HG02588 (cell line): ENCODE measurements around the gene TBC1D30.
"Not testable (repeated sequence)": the region's sequence is repeated elsewhere in the genome, so short reads cannot be mapped to it uniquely, and the experiment has no call there.

Source experiments
- ATAC-seq: cut with Tn5 transposase; IDR thresholded peaks from one replicate; pipeline ENCODE4 v1.9.1; 2021; ENCODE audit warnings: mild to moderate bottlenecking, moderate library complexity; ENCODE audit not compliant: unreplicated experiment

Gene TBC1D30

DNA sequence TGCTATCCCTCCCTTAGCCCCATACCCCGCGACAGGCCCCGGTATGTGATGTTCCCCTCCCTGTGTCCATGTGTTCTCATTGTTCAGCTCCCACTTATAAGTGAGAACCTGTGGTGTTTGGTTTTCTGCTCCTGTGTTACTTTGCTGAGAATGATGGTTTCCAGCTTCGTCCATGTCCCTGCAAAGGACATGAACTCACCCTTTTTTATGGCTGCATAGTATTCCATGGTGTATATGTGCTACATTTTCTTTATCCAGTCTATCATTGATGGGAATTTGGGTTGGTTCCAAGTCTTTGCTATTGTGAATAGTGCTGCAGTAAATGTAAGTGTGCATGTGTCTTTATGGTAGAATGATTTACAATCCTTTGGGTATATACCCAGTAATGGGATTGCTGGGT, 24.0 kb downstream of the TBC1D30 start:
- not testable (repeated sequence) for ATAC-seq

- no peak for ATAC-seq
Observed at GRCh38 chr12:64858882-64859605, 34.6 kb downstream of the TBC1D30 start.

GRCh38 chr12:64860446-64860998, 36.1 kb downstream of the TBC1D30 start:
- no peak for ATAC-seq

- no peak for ATAC-seq
Observed at GRCh38 chr12:64864319-64864718, 39.9 kb downstream of the TBC1D30 start.

DNA sequence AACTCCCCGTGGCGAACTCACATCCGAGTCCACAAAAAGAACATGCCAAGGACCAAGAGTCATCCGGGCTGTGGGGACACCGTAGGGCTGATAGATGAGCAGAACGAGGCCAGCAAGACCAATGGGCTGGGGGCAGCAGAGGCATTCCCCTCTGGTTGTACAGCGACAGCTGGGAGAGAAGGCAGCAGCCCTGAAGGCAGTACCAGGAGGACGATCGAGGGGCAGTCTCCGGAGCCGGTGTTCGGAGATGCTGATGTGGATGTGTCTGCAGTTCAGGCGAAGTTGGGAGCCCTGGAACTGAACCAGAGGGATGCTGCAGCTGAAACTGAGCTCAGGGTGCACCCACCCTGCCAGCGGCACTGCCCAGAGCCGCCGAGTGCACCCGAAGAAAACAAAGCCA, 50.7 kb downstream of the TBC1D30 start:
- ATAC-seq: no peak

DNA sequence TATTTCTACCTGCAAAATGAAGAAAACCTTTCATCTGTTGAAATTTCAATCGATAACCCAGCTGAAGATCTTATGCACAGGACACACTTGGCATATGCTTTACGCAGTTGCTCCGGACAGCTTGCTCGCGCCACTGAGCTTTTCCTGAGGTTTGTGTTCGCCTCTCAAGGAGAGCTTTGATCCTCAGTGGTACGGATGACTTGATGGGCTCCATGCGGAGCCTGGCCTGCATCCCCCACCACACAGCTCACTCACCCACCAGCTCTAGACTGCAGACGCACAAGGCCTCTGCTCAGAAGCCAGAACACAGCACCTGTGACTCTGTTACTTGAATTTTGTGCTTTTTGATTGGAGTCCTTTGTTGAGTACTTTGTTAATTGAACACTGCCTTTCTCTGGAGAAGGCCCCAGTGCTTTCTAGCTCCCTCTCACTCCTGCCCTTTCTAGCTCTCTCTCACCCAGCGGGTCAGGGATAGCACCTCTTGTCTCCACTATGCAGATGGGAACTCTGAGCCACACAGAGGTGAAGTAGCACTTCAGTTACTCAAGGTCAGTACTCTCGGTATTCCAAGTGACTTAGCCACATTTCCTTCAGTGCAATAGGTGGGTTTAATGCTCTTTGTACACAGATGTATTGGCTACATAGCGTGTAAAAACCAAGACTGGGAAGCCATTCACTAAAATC, 52.1 kb downstream of the TBC1D30 start:
- peak; percentile 2 for ATAC-seq

DNA sequence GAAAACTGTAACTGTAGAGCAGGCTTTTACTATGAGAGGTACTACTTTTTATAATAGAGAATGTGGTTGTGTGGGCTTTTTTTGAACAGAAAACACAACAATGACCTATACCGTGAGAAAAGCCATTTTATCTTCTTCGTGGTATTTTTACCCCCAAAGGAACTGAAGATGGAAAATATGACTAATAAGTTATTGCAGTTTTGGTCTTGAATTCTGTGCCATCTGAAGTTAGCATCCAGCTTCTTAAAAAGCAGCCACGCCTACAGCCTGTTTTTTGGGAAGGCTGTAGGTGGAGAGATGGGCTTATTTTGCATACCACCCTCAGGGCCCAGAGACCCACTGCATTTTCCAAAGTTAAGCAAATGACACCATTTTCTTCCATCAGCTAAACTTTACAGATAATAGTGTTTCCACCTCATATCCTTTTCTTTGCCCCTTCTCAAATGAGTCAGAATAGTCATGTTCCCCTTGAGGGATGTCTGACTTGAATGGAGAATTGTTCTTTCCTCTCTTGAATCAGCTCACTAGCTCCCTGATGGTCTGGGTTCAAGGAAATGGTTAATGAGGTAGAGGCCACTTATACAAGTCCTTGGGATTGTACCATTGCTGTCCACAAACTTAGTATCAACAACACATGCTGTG, 53.0 kb downstream of the TBC1D30 start:
- peak; percentile 71 for ATAC-seq

DNA sequence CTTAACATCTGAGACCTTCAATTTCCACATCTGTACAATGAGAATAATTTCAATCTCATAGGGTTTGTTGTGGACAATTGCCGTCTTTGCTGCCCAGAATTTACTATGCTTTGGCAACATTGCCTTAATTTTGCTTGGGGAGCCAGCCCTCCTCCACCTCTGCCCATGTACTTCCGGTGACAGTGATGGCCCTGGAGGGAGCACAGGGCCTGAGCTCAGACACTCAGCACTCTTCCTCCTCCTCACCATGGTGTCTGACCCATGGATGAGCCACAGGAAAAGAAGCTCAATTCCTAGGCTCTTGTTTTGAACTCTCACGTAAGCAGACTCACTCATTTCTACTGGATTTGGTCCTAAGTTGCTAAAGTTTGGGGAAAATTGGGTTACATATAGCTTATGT, 58.2 kb downstream of the TBC1D30 start:
- ATAC-seq: no peak

DNA sequence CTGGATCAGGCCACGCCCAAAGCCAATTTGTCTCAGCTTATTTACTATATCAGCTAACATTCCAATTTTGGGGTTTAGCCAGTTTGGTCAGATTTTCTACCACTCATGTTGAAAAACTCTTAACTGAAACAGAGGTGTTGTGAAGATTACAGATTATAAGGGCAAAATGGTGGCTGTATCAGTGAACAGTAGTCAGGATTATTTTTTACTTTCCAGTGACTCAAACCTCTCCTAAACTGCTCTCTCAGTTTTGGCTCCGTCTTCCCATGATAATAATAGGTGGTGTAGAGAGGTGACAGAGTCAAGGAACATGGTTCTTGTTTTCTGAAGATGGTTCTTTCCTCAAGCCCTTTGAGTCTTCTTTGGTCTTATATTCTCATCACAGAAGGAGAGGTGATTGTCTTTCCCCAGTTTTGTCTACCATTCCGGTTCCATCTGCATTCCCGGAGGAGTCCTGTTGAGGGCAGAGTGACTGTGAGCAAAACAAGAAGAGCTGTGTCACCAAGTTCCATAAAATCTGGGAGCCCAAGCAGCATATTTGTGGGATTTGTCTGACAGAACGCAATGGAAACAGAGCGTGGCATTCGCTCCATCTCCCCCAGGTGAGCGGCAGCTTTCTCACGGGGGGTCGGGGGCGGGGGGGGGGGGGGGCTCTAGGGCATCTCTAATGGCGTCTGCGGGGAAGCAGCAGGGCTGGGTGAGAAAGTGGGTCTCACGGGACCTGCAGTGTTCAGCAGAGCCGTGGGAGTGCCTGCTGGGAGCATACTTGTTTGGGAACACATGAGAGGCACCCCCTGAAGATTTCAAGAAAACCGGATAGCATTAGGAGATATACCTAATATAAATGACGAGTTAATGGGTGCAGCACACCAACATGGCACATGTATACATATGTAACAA, 59.1 kb downstream of the TBC1D30 start:
- no peak for ATAC-seq

DNA sequence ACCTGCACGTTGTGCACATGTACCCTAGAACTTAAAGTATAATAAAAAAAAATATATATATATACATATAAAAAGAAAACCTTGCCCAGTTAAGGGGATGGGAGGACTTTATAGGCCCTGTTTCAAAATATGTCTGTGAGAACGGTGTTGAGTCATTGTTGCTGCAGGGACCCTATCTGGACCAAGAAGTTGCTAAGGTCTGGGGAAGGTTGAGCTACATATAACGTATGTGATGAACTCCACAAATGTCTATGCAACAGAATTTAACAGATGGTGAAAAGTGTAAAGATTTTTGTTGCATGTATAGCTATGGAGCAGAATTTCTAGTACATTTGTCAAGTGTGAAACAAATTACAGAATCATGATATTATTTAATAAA, 59.7 kb downstream of the TBC1D30 start:
- no peak for ATAC-seq

DNA sequence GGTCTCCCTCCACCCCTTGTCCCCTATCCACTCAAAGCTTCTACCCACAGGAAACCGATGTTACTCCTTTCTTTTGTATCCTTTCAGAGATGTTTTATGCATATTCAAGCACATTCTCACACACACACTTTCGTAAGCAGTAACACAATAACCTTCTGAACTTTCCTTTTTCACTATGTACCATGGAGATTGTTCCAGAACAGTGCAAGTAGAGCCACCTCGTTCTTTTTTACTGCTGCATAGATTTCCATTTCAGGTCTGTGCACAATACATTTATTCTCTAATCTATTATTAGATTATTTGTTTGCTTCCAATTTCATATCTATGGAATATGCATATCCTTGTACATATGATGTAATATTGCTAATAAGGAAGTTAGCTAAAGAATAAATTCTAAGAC, 60.3 kb downstream of the TBC1D30 start:
- ATAC-seq: no peak

- ATAC-seq: no peak
Observed at GRCh38 chr12:64889434-64890216, 65.2 kb downstream of the TBC1D30 start.

DNA sequence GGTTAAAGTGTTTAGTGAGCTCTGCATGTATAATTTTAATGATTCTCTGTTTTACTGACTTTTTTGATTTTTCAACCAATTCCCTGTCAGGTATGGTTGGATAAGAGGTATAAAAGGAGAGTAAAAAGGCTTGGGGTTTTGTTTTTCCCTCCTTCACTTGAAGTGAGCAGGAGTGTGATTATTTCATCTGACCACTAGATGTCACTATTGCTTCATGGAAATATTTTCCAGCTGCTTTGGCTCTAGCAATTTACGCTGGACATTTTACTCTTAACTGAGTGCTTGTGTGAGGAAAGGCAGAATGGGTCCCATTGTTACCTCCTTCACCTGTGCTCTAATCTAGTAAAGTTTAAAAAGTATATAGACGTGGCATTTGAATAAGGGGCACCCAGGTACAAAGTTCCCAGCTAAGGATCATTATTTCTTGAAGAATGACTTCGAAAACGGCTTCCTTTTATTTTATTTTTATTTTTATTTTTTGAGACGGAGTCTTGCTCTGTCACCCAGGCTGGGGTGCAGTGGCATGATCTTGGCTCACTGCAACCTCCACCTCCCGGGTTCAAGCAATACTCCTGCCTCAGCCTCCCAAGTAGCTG, 66.5 kb downstream of the TBC1D30 start:
- ATAC-seq: peak; percentile 69

DNA sequence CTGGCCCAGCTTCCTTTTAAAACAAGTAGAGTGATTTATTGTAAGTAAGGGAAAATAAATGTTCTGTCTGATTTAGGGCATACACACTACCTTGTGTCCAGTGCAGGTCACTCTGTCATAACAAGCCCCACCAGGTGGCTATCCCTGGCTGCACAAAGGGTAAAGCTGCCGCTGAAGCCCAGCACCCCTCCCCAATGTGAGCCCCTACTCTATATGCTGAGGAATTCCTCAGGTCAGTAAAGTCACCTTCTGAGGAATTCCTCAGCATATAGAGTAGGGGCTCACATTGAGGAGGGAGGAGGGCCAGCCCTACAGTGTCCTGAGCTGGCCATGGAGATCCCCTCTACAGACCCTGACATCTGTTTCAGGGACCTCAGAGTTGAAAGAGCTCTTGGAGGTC, 67.2 kb downstream of the TBC1D30 start:
- ATAC-seq: no peak

GRCh38 chr12:64892561-64892960, 68.1 kb downstream of the TBC1D30 start:
- ATAC-seq: no peak

DNA sequence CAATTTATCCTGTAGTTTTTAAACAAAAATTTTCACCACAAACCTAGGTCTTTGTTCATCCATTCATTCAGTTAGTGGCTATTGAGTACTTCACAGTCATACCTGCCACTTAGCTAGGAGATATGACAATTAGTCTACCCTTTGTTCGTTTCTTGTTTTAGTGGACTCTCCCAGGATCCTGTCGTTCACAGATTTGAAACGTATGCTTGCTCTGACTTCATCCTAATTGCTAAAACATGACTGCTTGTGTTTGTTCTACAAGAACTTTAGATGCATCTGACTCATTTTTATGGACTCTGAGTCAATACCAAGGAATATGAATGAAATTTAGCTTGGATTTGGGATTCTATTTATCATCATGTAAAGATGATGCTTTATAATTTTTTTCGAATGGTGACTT, 69.5 kb downstream of the TBC1D30 start:
- ATAC-seq: no peak

DNA sequence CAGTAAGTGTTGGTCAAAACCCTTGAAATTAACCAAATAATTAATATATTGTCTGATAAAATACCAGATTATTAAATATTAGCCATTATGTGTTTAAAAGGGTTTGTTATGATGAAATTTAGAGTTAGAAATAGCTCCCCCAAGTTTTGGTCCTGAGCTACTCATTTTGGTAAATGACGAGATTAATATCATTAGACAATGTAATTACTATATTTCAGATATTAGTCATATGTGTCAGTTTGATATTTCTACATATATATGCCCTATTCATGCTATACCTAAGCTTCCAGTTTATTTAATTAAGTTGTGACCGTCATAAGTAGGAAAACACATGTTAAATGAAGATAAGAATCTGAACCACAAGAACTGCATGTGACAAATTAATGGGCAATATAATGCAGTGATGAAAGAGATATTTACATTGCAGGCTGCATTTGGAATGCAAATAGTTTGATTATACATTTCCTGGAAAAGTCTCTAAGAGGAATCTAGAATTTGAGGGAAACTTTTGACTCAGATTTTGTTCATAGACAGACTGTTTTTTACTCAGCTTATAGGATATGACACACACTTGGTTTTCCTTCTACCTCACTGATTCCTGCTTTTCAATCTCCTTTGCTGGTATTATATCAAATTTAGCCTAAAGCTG, 70.5 kb downstream of the TBC1D30 start:
- ATAC-seq: no peak

GRCh38 chr12:64895526-64895925, 71.1 kb downstream of the TBC1D30 start:
- ATAC-seq: no peak

DNA sequence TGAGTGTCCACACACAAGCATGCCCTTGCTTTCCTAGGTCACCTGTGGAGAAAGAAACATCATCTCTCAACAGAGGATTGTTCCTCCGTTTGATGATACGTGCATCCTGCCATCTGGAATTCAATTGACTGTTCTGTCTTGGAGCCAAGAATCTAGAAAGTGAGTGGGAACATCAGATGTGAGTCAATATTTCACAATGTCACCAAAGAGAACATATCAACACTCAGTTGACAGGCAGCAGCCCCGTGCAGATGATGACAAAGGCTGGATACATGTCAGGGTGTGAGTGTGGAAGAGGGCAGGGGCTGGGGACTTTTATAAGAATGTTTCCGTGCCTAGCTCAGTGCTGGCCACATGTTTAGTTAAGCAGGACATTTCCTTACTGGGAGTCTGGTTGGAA, 76.1 kb downstream of the TBC1D30 start:
- no peak for ATAC-seq
